Ovary (tissue), 9 donors: ENCODE measurements around the gene SMTNL1. TPM values are rescaled to one million over a fixed set of nuclear protein-coding genes. Genes with fewer than 3 reads are reported as not detected.

Source experiments
- DNase-seq, 5 donors: peaks; one replicate each; pipeline ENCODE4 v3.0.0-alpha.2; 2019 to 2020
- H3K27ac ChIP-seq, 2 donors: fragments of 200-600 bp; one replicate each; pipeline versions ENCODE4 v1.5.1 to v1.8.0; 2019 to 2022
- H3K27me3 ChIP-seq: fragments of 200-600 bp; one replicate; pipeline ENCODE4 v1.8.0; 2022
- H3K36me3 ChIP-seq: fragments of 200-600 bp; sonication (generic); one replicate; pipeline ENCODE4 v1.5.1; 2019
- H3K4me1 ChIP-seq: one replicate; pipeline ENCODE4 v1.8.1; 2013; ENCODE audit warnings: mild to moderate bottlenecking, moderate library complexity; ENCODE audit not compliant: insufficient read depth
- H3K4me3 ChIP-seq: fragments of 200-600 bp; sonication (generic); one replicate; pipeline ENCODE4 v1.5.1; 2017
- H3K9me3 ChIP-seq, 2 donors: fragments of 200-600 bp in 1 of 2; sonication (generic) in 1 of 2; one replicate each; pipeline versions ENCODE4 v1.5.1 to v1.8.1; 2013 to 2019; ENCODE audit warnings: mild to moderate bottlenecking in 1 of 2, moderate library complexity in 1 of 2
- CTCF ChIP-seq, 3 donors: fragments of 450-650 bp in 2 of 3; fragments of 200-600 bp in 1 of 3; IDR thresholded peaks; one replicate each; pipeline versions ENCODE4 v1.5.1 to v1.8.0; 2016 to 2022; ENCODE audit warnings: antibody characterized with exemption in 3 of 3, mild to moderate bottlenecking in 1 of 3
- EP300 ChIP-seq: sonication (generic); formaldehyde crosslinking; IDR thresholded peaks from one replicate; pipeline ENCODE4 v1.6.1; 2017; ENCODE audit warnings: antibody characterized with exemption
- POLR2A ChIP-seq: fragments of 450-650 bp; IDR thresholded peaks from one replicate; pipeline ENCODE4 v1.6.1; 2017; ENCODE audit warnings: antibody characterized with exemption, mild to moderate bottlenecking, moderate library complexity
- WGBS, 3 donors: extraction: QIAGEN DNeasy Blood & Tissue Kit in 1 of 3; methylation state at CpG; one replicate each; pipeline versions ENCODE4 v1.1.5 to v1.1.7; 2013 to 2017; 5-methylcytosine and 5-hydroxymethylcytosine counted together
- intact Hi-C, 4 donors: fragments of 100-400 bp; cut with DNase I; formaldehyde crosslinking; loops; one replicate each; pipeline versions ENCODE4 v1.11.0 to v1.15.1; 2022 to 2023
- polyA plus RNA-seq, 2 donors: library from polyadenylated mRNA; stranded (reverse); fragments of 200-250 nt in 1 of 2; fragments of 350-450 nt in 1 of 2; fragmentation: Illumina TruSeq in 1 of 2; extraction: RNeasy Lipid Tissue Mini Kit (QIAGEN cat#74804) in 1 of 2; gene quantifications; one replicate each; pipeline ENCODE4 v1.2.3, GENCODE V29; 2013 to 2014
- small RNA-seq: library from RNA; depleted of rRNA; stranded (forward); fragments of <200 nt; gene quantifications from one replicate; pipeline ENCODE3, GENCODE V24; 2016
- total RNA-seq, 7 donors: library from RNA; depleted of rRNA in 2 of 7; stranded (reverse); fragments of >200 nt in 2 of 7; fragmentation: NEBNext Ultra II Directional in 3 of 7; extraction: Animal tissue kit (Norgen Biotek cat#: 25700) in 3 of 7; gene quantifications; one replicate each; pipeline versions ENCODE4 v1.1.0 to v1.2.4, GENCODE V29; 2016 to 2023
- donor health status: DM: no; HTN: no; CAD: no; lungs with moderate emphysema.
- donor health status: DM: no; HTN: no; CAD: no.
- donor health status: Bipolar disorder and iron deficiency.
- donor health status: DM: yes; HTN: yes; CAD: no.
- donor health status: DM: no; HTN: no; CAD: no.
- donor health status: DM: yes; HTN: yes; CAD: no.

SMTNL1 gene
- total and polyA plus RNA-seq, 9 donors: not detected

GRCh38 chr11:57599381-57599780, 62.0 kb downstream of the SMTNL1 start:
- intact Hi-C loops: no loop called here
- no peaks in the 10 kb centered on the region for H3K9me3 ChIP-seq
- H3K4me3 ChIP-seq: peak overlapping the region; percentile 60
- peaks cover 7% of the 10 kb centered on the region for H3K4me1 ChIP-seq
- DNase-seq: no peak
- TF ChIP-seq CTCF (IDR thresholded peaks at IDR 0.05) (no peak), POLR2A (no peak), EP300 (no peak)
- no peaks in the 10 kb centered on the region for H3K36me3 ChIP-seq
- no peaks in the 10 kb centered on the region for H3K27me3 ChIP-seq
- 25 to 48% (median 46%) methylated on average over 2 of the region's 2 CpGs for WGBS, 3 donors
- H3K27ac ChIP-seq: peak overlapping the region in 1 of 2 donors; percentile 96

Small RNAs within 50 kb of the gene (small RNA-seq; reads per million reads assigned to genes)
- not detected for gene RN7SL605P

Other genes with a start within 250 kb of the SMTNL1 start
- gene TNKS1BP1, start 212.6 kb upstream of the SMTNL1 start, total RNA-seq: 100 to 1,000 TPM in 5 of 7 donors, 10 to 100 TPM in 2; 45.2 to 230 (median 149) TPM
- gene TNKS1BP1, start 212.6 kb upstream of the SMTNL1 start, polyA plus RNA-seq: 10 to 100 TPM; 88.5 to 93.9 TPM
- gene SSRP1, start 201.7 kb upstream of the SMTNL1 start, total RNA-seq: 100 to 1,000 TPM in 1 of 7 donors, 10 to 100 TPM in 6; 43.3 to 105 (median 87.7) TPM
- gene SSRP1, start 201.7 kb upstream of the SMTNL1 start, polyA plus RNA-seq: 100 to 1,000 TPM in 1 of 2 donors, 10 to 100 TPM in 1; 78.6 to 134 TPM
- gene P2RX3, start 199.2 kb upstream of the SMTNL1 start, total RNA-seq: under 1 TPM in 1 of 7 donors, not detected in 6; 0.12 TPM
- gene P2RX3, start 199.2 kb upstream of the SMTNL1 start, polyA plus RNA-seq: under 1 TPM in 1 of 2 donors, not detected in 1; 0.13 TPM
- gene PRG3, start 156.4 kb upstream of the SMTNL1 start, total RNA-seq: not detected
- not detected for gene PRG3, start 156.4 kb upstream of the SMTNL1 start, polyA plus RNA-seq
- gene PRG2, start 146.9 kb upstream of the SMTNL1 start, total RNA-seq: not detected
- under 1 TPM in 1 of 2 donors, not detected in 1; 0.15 TPM for gene PRG2, start 146.9 kb upstream of the SMTNL1 start, polyA plus RNA-seq
- 10 to 100 TPM; 17.0 to 47.2 (median 36.3) TPM for gene SLC43A3, start 110.5 kb upstream of the SMTNL1 start, total RNA-seq
- 10 to 100 TPM; 21.2 to 69.3 TPM for gene SLC43A3, start 110.5 kb upstream of the SMTNL1 start, polyA plus RNA-seq
- 1 to 10 TPM in 2 of 7 donors, under 1 TPM in 5; 0.23 to 2.0 (median 0.83) TPM for gene RTN4RL2, start 77.1 kb upstream of the SMTNL1 start, total RNA-seq
- gene RTN4RL2, start 77.1 kb upstream of the SMTNL1 start, polyA plus RNA-seq: under 1 TPM in 1 of 2 donors, not detected in 1; 0.53 TPM
- 10 to 100 TPM; 11.5 to 23.5 (median 18.6) TPM for gene SLC43A1, start 21.9 kb upstream of the SMTNL1 start, total RNA-seq
- 10 to 100 TPM; 14.8 to 30.4 TPM for gene SLC43A1, start 21.9 kb upstream of the SMTNL1 start, polyA plus RNA-seq
- 10 to 100 TPM; 23.4 to 42.0 (median 38.0) TPM for gene TIMM10, start 6.8 kb upstream of the SMTNL1 start, total RNA-seq
- 10 to 100 TPM; 32.0 to 36.2 TPM for gene TIMM10, start 6.8 kb upstream of the SMTNL1 start, polyA plus RNA-seq
- gene UBE2L6, start 30.1 kb downstream of the SMTNL1 start, total RNA-seq: 10 to 100 TPM; 27.2 to 71.0 (median 59.7) TPM
- 100 to 1,000 TPM in 1 of 2 donors, 10 to 100 TPM in 1; 51.1 to 114 TPM for gene UBE2L6, start 30.1 kb downstream of the SMTNL1 start, polyA plus RNA-seq
- gene SERPING1, start 60.1 kb downstream of the SMTNL1 start, total RNA-seq: 100 to 1,000 TPM; 454 to 906 (median 709) TPM
- 1,000 to 10,000 TPM in 1 of 2 donors, 100 to 1,000 TPM in 1; 731 to 2,358 TPM for gene SERPING1, start 60.1 kb downstream of the SMTNL1 start, polyA plus RNA-seq
- 10 to 100 TPM in 1 of 7 donors, 1 to 10 TPM in 6; 2.1 to 12.9 (median 4.4) TPM for gene YPEL4, start 112.3 kb downstream of the SMTNL1 start, total RNA-seq
- gene YPEL4, start 112.3 kb downstream of the SMTNL1 start, polyA plus RNA-seq: 10 to 100 TPM in 1 of 2 donors, 1 to 10 TPM in 1; 7.1 to 15.3 TPM
- gene CLP1, start 120.2 kb downstream of the SMTNL1 start, total RNA-seq: 10 to 100 TPM in 4 of 7 donors, 1 to 10 TPM in 3; 5.5 to 11.9 (median 11.1) TPM
- 10 to 100 TPM in 1 of 2 donors, 1 to 10 TPM in 1; 7.2 to 10.5 TPM for gene CLP1, start 120.2 kb downstream of the SMTNL1 start, polyA plus RNA-seq
- gene ZDHHC5, start 130.5 kb downstream of the SMTNL1 start, total RNA-seq: 10 to 100 TPM; 19.9 to 54.1 (median 39.9) TPM
- gene ZDHHC5, start 130.5 kb downstream of the SMTNL1 start, polyA plus RNA-seq: 10 to 100 TPM; 22.3 to 62.6 TPM
- gene MED19, start 174.6 kb downstream of the SMTNL1 start, total RNA-seq: 10 to 100 TPM in 6 of 7 donors, 1 to 10 TPM in 1; 9.8 to 18.2 (median 13.0) TPM
- gene MED19, start 174.6 kb downstream of the SMTNL1 start, polyA plus RNA-seq: 10 to 100 TPM; 13.8 to 19.8 TPM
- gene TMX2, start 175.0 kb downstream of the SMTNL1 start, total RNA-seq: 10 to 100 TPM; 31.5 to 86.2 (median 56.8) TPM
- 100 to 1,000 TPM in 1 of 2 donors, 10 to 100 TPM in 1; 63.3 to 130 TPM for gene TMX2, start 175.0 kb downstream of the SMTNL1 start, polyA plus RNA-seq
- gene SELENOH, start 203.9 kb downstream of the SMTNL1 start, total RNA-seq: 100 to 1,000 TPM in 5 of 7 donors, 10 to 100 TPM in 2; 88.1 to 244 (median 107) TPM
- gene SELENOH, start 203.9 kb downstream of the SMTNL1 start, polyA plus RNA-seq: 100 to 1,000 TPM in 1 of 2 donors, 10 to 100 TPM in 1; 33.9 to 142 TPM
- not detected for gene BTBD18, start 214.2 kb downstream of the SMTNL1 start, total RNA-seq
- under 1 TPM in 1 of 2 donors, not detected in 1; 0.02 TPM for gene BTBD18, start 214.2 kb downstream of the SMTNL1 start, polyA plus RNA-seq
- 100 to 1,000 TPM in 6 of 7 donors, 10 to 100 TPM in 1; 58.4 to 134 (median 119) TPM for gene CTNND1, start 224.2 kb downstream of the SMTNL1 start, total RNA-seq
- gene CTNND1, start 224.2 kb downstream of the SMTNL1 start, polyA plus RNA-seq: 100 to 1,000 TPM in 1 of 2 donors, 10 to 100 TPM in 1; 40.3 to 153 TPM